Activated CD4-positive, alpha-beta T cell treated with anti-CD3 and anti-CD28 coated beads for 4 hours (primary cell): ENCODE data around the gene BSND.
"Not testable (repeated sequence)": the region's sequence is repeated elsewhere in the genome, so short reads cannot be mapped to it uniquely, and the experiment has no call there.

ENCODE experiments used
- DNase-seq, 2 donors: peaks; one replicate each; pipeline ENCODE4 v3.0.0-alpha.2; 2020

The BSND gene

GRCh38 chr1:54998677-54999076, at the start of gene BSND:
BSND (plus strand) TSS chr1:54998933; CDS start chr1:54999187, 254 bp downstream.
- no peak for DNase-seq

- DNase-seq: no peak
These were observed 49.7 kb upstream of the BSND start for GRCh38 chr1:54949053-54949452.

GRCh38 chr1:54950006-54950368, 48.7 kb upstream of the BSND start:
- DNase-seq: no peak

GRCh38 chr1:54950369-54951163, 48.2 kb upstream of the BSND start:
- DNase-seq: peak; percentile 6 to 36

- no peak for DNase-seq
These were observed 46.9 kb upstream of the BSND start for GRCh38 chr1:54951810-54952226.

- no peak for DNase-seq
These were observed 45.6 kb upstream of the BSND start for GRCh38 chr1:54952950-54953718.

GRCh38 chr1:54953846-54954245, 44.9 kb upstream of the BSND start:
- DNase-seq: no peak

- no peak for DNase-seq
These were observed 43.4 kb upstream of the BSND start for GRCh38 chr1:54955359-54955758.

- DNase-seq: no peak
These were observed 42.0 kb upstream of the BSND start for GRCh38 chr1:54956726-54957125.

- DNase-seq: no peak
These were observed 39.5 kb upstream of the BSND start for GRCh38 chr1:54959241-54959640.

- DNase-seq: no peak
These were observed 35.9 kb upstream of the BSND start for GRCh38 chr1:54962612-54963395.

GRCh38 chr1:54963829-54964228, 34.9 kb upstream of the BSND start:
- DNase-seq: not testable (repeated sequence)

- no peak for DNase-seq
These were observed 33.0 kb upstream of the BSND start for GRCh38 chr1:54965624-54966340.

GRCh38 chr1:54967372-54967771, 31.4 kb upstream of the BSND start:
- no peak for DNase-seq

GRCh38 chr1:54968551-54968950, 30.2 kb upstream of the BSND start:
- DNase-seq: no peak

- DNase-seq: no peak
These were observed 28.9 kb upstream of the BSND start for GRCh38 chr1:54969879-54970278.

GRCh38 chr1:54970901-54971300, 27.8 kb upstream of the BSND start:
- no peak for DNase-seq

- no peak for DNase-seq
These were observed 27.4 kb upstream of the BSND start for GRCh38 chr1:54971317-54971791.

- DNase-seq: no peak
These were observed 26.3 kb upstream of the BSND start for GRCh38 chr1:54972436-54972835.

- DNase-seq: no peak
These were observed 25.4 kb upstream of the BSND start for GRCh38 chr1:54973205-54973921.

- DNase-seq: no peak
These were observed 23.2 kb upstream of the BSND start for GRCh38 chr1:54975356-54976108.
